GM18508 (cell line): Measurements from ENCODE around the gene TMEM222.

Experiments used
- ATAC-seq: cut with Tn5 transposase; IDR thresholded peaks from one replicate; pipeline ENCODE4 v1.9.1; 2021; ENCODE audit warnings: moderate number of reproducible peaks; ENCODE audit not compliant: insufficient read depth, unreplicated experiment

TMEM222 gene

DNA sequence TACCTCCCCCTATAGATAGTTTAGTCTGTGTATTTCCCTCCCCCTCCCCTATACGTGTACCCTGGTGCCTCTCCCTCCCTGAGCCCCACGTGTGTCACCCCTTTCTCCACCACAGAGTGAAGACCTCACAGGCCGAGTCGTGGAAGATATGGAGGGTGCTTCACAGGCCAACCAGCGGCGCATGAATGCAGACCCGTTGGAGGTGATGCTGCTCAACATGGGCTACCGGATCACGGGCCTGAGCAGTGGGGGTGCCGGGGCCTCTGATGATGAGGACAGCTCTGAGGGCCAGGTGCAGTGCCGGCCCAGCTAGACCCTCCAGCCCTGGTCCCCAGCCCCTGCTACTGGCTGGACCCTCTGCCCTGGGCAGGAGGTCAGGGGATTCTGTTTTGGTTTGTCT lies 15.9 kb upstream of the TMEM222 start:
- no peak for ATAC-seq

DNA sequence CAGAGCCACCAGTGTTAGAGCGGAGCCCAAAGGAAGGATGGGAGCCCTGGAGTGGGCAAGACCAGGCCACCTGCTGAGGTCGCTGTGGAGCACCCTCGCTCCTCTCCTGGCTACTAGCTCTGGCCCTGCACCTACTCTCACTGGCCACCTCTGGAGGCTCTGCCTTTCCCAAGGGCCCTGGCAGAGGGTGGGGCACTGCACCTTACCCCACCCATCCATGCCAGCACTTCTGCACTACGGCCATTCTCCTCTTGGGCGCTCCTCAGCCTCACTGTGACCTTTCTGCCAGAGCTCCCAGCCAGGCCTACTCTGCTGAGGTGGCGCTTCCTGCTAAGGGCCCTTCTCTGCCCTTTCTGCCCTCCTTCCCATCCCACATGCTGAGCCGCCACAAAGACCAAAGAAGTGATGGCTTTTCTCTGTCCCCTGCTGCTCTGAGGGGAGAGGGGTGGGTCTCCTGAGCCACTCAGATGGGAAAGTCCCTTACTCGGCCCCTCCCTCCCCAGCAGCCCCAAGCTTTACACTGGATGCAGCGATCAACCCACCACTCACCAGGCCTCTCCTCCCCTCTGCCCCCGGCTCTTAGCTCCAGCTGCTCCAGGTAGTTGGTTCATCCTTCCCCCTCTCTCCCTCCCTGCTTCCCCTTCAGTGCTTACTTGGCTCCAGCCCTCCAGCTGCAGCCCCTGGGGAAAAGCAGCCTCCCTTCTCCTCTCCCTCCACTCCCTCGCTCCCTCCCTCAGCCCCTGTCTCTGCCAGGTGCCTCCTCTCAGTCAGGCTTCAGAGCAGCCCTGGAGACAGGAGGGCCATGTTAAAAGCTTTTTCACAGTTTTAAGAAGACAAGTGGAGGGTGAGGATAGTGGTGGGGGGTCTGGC lies 14.8 kb upstream of the TMEM222 start:
- ATAC-seq, result no peak

DNA sequence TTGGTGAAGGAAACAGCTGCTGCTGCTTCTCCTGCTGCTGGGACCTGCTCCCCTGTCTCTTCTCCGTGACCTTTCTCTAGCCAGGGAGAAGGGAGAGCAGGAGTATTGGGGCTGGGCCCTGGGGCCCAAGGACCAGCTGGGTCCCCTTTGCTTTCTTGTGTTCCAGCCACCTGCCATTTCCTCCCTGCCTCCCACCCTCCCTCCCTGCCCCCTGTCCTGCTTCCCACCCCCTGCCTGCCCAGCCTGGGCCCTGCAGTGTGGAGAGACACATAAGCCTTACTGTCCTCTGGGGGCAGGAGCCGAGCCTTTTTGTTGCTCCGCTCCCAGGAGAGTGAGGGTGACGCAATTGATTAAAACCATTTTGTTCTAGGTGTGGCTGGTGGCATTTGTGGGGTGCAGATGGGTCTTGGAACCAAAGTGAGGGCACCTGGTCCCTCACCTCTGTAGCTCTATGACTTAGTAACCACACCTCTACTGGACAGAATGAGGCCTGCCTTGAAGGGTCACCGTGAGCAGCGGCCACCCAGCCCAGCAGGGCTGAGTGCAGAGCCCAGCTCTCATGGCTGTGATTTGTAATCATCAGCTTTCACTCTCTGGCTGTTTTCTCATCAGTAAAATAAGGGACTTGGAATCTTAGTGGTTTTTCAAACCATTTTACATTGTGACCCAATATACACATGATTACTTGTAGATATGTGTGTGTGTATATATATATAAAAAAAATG lies 13.9 kb upstream of the TMEM222 start:
- ATAC-seq, result no peak

DNA sequence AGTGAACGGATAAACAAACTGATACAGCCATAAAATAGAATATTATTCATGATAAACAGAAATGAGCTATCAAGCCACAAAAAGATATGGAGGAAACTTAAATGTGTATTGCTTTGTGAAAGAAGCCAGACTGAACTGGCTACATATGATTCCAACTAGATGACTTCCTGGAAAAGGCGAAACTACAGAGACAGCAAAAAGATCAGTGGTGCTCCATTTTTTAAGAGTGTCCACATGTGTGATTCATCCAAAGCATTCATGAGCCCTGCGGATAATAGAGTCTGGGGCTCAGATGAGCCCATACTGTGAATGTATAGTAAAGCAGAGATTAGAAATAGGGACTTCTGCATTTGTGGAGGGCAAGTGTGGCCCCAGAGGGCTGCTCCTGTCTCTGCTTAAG lies 7.8 kb upstream of the TMEM222 start:
- ATAC-seq, result no peak

DNA sequence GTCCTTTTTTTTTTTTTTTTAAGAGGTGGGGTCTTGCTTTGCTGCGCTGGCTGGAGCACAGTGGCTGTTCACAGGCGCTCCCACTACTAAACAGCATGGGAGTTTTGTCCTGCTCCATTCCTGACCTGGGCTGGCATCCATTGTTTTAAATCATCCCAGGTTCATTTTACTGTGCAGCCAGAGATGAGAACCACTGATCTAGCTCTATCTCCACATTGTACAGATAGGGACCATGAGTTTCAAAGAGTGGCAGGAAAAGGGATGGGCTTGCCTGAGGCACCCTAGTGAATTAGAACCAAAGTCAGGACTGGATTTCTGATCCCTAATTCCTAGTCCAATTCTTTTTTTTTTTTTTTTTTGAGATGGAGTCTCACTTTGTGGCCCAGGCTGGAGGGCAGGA lies 7.2 kb upstream of the TMEM222 start:
- ATAC-seq, result no peak

DNA sequence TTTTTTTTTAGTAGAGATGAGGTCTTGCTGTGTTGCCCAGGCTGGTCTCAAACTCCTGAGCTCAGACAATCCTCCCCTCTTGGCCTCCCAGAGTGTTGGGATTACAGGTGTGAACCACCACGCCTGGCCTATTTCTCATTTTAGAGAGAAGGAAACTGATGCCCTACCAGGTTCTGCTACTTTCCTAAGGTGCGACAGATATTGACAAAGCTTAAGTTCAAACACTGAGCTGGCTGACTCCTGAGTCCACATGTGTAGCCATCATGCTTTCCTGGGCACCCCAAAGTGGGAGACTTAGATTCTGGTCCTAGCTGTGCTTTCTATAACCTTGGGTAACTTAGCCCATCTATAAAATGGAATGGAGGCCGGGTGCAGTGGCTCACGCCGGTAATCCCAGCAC lies 5.1 kb upstream of the TMEM222 start:
- no peak for ATAC-seq

DNA sequence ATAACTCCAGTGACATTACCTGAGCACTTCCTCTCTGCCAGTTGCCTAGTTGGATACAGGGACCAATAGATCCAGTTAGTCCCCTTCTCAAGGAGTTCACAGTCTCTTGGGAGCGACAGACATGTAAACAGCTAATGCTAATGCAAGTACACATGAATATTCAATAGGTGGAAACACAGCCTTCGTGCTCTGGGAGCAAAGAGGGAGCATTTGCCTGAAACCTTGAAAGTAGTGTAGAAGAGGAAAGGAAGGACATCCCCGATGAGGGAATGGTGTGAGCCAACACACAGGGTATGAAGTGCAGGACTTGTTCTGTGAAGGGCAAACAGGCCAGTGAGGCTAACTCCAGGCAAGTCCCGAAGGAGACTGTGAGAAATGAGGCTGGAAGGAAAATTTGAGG lies 3.8 kb upstream of the TMEM222 start:
- no peak for ATAC-seq

DNA sequence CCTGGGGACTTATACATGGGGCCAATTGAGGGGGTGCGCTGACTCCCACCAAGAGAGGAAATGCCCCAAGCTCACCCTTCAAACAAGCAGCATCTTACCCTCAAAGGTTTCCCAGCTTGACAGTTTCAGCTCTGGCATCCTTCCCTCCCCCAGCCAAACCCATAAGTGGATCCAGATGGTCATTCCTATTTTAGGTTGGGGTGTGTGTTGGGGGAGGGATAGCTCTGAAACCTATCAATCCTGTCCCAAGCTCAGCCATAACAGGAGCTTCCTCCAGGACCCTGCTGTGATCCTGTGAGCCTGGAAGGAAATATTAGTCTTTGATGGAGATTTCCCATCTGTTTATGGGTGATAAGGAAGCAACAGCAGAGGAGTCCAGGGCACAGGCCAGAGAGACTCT lies 3.4 kb upstream of the TMEM222 start:
- ATAC-seq, result no peak

DNA sequence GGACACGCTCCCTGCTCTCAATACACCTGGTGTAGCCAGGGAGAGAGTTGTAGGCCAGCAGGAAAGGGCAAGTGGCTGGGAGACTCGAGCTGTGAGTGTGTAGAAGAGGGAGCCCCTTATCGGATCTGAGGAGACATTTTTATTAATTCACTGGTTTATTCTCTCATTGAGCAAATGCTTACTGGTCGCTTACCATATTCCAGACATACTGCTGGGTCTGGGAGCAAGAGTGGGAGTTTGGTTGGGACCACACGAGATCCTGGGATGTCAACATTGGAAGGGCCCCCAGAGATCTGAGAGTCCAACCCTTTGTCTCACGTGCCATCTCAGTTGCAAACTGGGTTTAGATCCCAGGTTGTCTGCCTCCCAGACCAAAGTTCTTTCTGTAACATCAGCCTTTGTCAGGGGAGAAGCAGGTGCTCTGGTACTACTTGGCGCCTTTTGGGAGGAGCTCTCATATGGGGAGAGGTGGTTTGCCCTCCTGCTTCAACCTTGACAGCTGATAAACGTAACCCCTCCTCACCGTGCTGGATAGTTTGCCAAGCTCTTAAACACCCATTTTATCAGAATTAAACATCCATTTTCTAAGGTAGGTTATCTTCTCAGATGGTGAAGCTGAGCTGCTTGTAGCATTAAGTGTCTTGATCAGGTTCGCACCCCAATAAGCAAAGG lies 742 bp downstream of the TMEM222 start:
- ATAC-seq, result no peak

DNA sequence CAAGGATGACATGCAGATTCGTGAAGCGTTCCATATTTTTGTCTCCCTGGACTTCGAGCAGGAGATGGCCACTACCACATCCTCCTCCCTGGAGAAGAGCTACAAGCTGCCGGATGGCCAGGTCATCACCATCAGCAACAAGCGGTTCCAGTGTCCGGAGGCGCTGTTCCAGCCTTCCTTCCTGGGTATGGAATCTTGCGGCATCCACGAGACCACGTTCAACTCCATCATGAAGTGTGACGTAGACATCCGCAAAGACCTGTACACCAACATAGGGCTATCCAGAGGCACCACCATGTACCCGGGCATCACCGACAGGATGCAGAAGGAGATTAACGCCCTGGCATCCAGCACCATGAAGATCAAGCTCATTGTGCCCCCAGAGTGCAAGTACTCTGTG lies 3.3 kb downstream of the TMEM222 start:
- ATAC-seq, result no peak

DNA sequence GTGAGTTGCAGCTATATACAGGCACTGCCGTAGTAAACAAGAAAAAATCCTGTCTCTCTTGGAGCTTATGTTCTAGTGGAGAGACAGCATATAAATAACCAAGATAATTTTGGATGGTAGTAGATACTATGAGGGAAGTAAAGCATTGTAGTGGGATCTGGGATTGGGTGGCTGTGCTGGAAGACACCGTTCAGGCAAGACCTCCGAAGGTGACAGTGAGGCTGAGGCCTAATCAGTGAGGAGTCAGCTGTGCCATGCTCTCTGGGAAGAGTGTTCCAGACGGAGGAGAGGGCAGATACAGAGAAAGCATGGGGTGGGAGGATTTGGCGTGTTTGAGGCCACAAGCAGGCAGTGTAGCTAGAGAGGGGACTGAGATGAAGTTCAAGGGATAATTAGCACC lies 6.0 kb downstream of the TMEM222 start:
- no peak for ATAC-seq

DNA sequence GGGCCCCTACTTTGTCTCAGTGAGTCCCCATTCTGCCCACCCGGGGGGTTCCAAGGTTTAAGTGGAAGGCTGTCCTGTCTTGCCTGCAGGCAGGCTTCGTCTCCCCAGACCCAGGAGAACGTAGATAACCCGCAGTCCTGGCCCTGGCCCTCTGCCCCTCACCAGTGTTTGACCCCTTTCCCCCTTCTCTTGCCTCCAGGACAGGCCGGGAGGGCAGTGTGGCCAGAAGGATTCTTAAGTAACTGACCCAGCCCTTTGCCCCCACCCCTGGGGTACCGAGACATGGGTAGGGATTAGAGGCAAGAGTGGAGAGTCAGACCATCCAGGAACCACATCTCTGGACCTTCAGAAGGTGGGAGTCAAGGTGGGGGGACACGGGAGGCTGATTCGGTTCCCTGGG lies 8.8 kb downstream of the TMEM222 start:
- ATAC-seq, result no peak

DNA sequence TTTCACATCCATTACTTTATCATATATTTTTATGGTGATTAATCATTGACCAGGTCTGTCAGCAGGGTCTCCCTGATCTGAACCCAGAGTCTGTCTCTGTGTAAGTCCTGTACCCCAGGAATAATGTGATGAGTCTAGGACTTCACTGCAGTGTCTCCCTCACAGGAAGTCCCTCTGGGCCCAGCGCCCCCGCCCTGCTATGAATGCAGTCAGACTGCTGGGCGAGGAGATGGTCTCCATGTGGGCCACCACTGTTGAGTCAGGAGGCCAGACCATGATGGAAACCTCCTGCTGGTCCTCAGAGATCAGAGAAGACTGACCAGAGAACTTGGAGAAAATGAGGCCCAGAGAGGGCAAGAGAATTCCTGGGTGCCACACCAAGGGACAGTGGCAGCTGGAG lies 9.5 kb downstream of the TMEM222 start:
- ATAC-seq, result no peak

DNA sequence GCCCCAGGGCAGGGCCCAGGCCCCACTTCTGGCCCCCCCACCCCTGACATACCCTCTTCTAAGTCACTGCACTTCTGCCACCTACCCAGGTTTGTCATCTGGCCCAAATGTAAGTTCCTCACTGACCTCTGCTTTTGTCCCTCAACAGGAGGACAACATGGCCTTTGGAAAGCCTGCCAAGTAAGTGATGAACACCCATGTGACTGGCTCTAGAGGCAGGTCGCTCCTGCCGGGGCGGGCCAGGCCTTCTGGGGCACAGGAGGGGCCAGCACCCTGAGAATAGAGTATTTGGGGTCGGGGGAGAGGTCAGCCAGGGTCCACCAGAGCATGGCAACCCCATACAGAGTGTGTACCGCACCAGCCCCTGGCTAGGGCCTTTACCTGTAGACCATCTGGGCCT lies 10.0 kb downstream of the TMEM222 start:
- no peak for ATAC-seq

DNA sequence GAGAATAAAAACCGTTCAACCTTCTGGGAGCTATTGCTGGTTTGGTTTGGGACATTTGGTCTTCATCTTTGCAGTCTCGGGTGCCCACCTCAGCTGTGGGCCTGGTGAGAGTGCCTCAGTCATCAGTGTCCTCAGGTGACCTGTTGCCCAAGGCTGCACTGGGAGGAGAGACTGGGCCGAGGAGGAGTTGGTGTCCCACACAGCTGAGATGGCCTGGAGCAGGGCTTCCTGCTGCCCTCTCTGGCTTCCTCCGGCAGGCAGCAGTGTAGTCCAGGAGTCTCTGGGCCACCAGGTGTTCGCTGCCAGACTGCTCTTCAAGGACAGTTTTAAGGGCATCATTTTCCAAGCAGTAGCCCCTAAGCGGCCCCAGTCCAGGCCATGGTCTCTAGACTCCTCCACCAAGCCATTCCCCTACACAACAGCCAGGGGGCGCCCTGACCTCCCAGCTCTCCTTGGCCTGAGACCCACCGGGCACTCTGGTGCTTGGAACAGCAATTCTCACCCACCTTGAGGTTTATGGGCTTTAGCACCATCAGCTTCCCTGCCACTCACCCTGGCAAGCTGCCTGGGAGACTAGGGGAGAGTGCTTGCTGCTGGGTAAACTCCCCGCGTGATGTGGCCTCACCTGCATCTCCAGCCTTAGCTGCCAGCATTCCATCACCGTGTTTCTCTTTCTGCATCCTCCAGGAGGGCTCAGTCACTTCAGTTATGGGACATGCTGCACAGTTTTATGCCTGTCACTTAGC lies 10.7 kb downstream of the TMEM222 start:
- ATAC-seq, result no peak

DNA sequence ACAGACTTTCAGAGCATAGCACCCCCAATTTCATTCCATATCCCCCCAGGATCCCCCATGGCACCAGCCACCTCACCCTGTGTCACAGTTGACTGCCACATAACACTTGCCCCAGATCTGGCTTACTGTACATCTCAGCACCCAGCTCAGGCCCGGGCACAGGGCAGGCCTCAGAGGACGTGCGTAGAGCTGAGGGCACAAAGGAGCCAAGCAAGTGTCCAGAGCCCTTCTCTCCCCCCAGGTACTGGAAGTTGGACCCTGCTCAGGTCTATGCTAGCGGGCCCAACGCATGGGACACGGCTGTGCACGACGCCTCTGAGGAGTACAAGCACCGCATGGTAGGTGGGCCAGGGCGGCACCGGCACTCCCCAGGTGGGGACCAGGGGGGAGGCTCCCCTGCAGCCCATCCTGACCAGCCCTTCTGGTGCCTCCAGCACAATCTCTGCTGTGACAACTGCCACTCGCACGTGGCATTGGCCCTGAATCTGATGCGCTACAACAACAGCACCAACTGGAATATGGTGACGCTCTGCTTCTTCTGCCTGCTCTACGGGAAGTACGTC lies 11.8 kb downstream of the TMEM222 start:
- ATAC-seq, result no peak

DNA sequence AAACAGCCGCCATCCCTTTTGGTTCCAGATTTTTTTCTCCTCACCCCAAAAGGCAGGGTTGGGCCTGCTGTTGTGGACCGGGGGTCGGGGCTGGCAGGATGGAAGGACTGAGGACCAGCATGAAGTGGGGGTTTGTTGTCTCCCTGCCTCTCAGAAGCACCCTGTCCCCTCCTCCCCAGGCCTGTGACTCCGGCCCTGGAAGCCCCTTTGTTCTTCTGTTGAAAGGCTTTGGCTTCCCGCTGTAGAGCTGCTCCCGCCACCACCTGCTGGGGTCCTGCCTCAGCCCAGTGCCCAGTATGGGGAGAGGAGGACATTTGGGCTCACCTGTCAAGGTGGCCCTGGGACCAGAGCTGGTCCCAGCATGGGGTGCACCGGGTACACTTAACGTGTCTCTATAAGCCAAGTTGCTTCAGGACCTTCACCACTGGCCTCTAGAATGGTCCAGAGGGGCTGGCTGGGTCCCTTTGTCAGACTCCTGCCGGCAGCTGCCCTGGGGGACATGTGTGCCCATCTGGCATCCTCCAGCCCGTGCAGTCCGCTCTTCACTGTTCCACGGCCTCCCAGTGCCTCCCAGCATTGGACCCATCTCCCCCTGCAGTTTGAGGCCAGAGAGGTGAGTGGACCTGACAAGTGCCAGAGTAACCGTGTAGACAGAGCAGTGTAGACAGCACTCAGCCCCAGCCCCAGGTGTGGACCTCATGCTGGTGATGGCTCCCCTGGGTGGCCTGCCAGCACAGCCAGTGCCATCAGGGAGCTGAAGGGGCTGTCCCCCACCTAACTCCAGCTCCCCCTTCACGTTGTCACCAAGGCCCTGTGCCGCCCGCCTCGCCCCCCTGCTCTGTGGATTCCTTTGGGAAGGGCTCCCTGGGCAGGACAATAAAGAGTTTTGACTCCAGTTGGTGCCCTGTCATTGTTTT lies 13.8 kb downstream of the TMEM222 start:
- no peak for ATAC-seq

DNA sequence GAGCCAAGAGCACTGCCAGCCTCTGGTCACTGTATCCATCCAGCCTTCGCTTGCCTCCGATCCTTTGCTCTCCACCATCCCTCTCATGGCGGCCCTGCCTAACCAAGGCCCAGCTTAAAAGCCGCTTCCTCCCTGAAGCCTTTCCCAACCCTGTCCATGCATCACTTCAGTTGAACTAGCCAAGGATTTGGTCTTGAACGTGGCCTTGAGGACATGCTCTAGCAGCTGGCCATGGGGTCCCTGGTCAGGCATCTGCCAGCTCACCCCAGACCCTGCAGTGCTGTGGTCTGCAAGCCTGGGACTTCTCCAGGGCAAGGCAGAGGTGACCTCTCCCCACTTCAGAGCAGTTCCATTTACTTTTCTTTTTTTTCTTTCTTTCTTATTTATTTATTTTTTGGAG lies 14.8 kb downstream of the TMEM222 start:
- no peak for ATAC-seq

DNA sequence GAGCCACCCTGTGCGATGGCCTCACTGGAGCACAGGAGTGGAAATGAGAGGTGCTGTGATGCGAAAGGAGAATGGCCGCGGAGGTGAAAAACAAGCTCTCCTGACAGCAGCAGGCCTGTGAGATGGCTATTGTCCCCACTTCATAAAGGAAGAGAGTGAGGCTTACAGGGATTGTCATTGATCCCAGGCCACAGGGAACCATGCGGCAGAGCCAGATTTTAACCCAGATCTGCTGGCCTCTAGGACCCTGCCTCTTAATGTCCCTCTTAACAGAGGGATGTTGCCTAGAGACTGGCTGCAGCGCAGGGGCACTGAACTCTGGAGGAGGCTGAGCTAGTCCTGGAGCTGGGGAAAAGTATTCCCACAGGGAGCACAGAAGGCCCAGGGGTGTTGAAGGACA lies 16.8 kb downstream of the TMEM222 start:
- no peak for ATAC-seq
